HEK293 (cell line): ENCODE results near the gene SLC25A12.

Source experiments
- EGR2 ChIP-seq: fragments of 450-650 bp; formaldehyde crosslinking; IDR thresholded peaks from 2 replicates; pipeline ENCODE4 v1.5.1; 2016; ENCODE audit warnings: low read depth, missing biosample characterization, missing genetic modification characterization
- GFI1B ChIP-seq: fragments of 450-650 bp; formaldehyde crosslinking; IDR thresholded peaks from 2 replicates; pipeline ENCODE4 v1.5.1; 2016; ENCODE audit warnings: missing biosample characterization, missing genetic modification characterization
- HOXD13 ChIP-seq: sonication (generic); formaldehyde crosslinking; IDR thresholded peaks from 2 replicates; pipeline ENCODE4 v1.8.0; 2022; ENCODE audit warnings: missing genetic modification reagents, borderline replicate concordance
- KLF10 ChIP-seq: fragments of 450-650 bp; IDR thresholded peaks from 2 replicates; pipeline ENCODE4 v1.5.1; 2018; ENCODE audit warnings: missing biosample characterization, mild to moderate bottlenecking, missing genetic modification characterization
- YY1 ChIP-seq: fragments of 450-650 bp; formaldehyde crosslinking; IDR thresholded peaks from 2 replicates; pipeline ENCODE4 v1.5.1; 2018; ENCODE audit warnings: missing biosample characterization, missing genetic modification characterization
- ZBTB1 ChIP-seq: fragments of 450-650 bp; formaldehyde crosslinking; IDR thresholded peaks from 2 replicates; pipeline ENCODE4 v1.5.1; 2016; ENCODE audit warnings: missing biosample characterization, missing genetic modification characterization
- ZBTB17 ChIP-seq: fragments of 450-650 bp; formaldehyde crosslinking; IDR thresholded peaks from 2 replicates; pipeline ENCODE4 v1.5.1; 2016; ENCODE audit warnings: missing biosample characterization, missing genetic modification characterization
- ZBTB48 ChIP-seq: fragments of 450-650 bp; formaldehyde crosslinking; IDR thresholded peaks from 2 replicates; pipeline ENCODE4 v1.5.1; 2016; ENCODE audit warnings: missing biosample characterization, missing genetic modification characterization
- ZNF112 ChIP-seq: fragments of 450-650 bp; formaldehyde crosslinking; IDR thresholded peaks from 2 replicates; pipeline ENCODE4 v1.5.0; 2017; ENCODE audit warnings: missing biosample characterization, missing genetic modification characterization
- ZNF114 ChIP-seq: fragments of 450-650 bp; formaldehyde crosslinking; IDR thresholded peaks from 2 replicates; pipeline ENCODE4 v1.5.0; 2017; ENCODE audit warnings: missing biosample characterization, missing genetic modification characterization
- ZNF140 ChIP-seq: fragments of 450-650 bp; formaldehyde crosslinking; IDR thresholded peaks from 2 replicates; pipeline ENCODE4 v1.5.1; 2016; ENCODE audit warnings: missing biosample characterization, missing genetic modification characterization
- ZNF146 ChIP-seq: fragments of 450-650 bp; formaldehyde crosslinking; IDR thresholded peaks from 2 replicates; pipeline ENCODE4 v1.5.1; 2016; ENCODE audit warnings: missing biosample characterization, missing genetic modification characterization
- ZNF19 ChIP-seq: fragments of 450-650 bp; formaldehyde crosslinking; IDR thresholded peaks from 2 replicates; pipeline ENCODE4; 2016; ENCODE audit warnings: missing biosample characterization, missing genetic modification characterization, low read depth
- ZNF202 ChIP-seq: fragments of 450-650 bp; formaldehyde crosslinking; IDR thresholded peaks from 2 replicates; pipeline ENCODE4 v1.5.1; 2016; ENCODE audit warnings: missing biosample characterization, missing genetic modification characterization, borderline replicate concordance
- ZNF324 ChIP-seq: fragments of 450-650 bp; formaldehyde crosslinking; IDR thresholded peaks from 2 replicates; pipeline ENCODE4 v1.5.1; 2016; ENCODE audit warnings: missing biosample characterization, missing genetic modification characterization
- ZNF366 ChIP-seq: fragments of 450-650 bp; formaldehyde crosslinking; conservative IDR thresholded peaks from 2 replicates; pipeline ENCODE4 v1.5.1; 2016; ENCODE audit warnings: missing biosample characterization, missing genetic modification characterization
- ZNF404 ChIP-seq: fragments of 450-650 bp; formaldehyde crosslinking; IDR thresholded peaks from 2 replicates; pipeline ENCODE4 v1.5.1; 2017; ENCODE audit warnings: missing biosample characterization, missing genetic modification characterization
- ZNF510 ChIP-seq: fragments of 450-650 bp; formaldehyde crosslinking; IDR thresholded peaks from 2 replicates; pipeline ENCODE4 v1.5.1; 2018; ENCODE audit warnings: mild to moderate bottlenecking, missing genetic modification characterization, missing biosample characterization; ENCODE audit not compliant: insufficient replicate concordance
- ZNF585B ChIP-seq: fragments of 450-650 bp; formaldehyde crosslinking; IDR thresholded peaks from 2 replicates; pipeline ENCODE4 v1.5.1; 2016; ENCODE audit warnings: missing biosample characterization, missing genetic modification characterization
- ZNF623 ChIP-seq: fragments of 450-650 bp; formaldehyde crosslinking; IDR thresholded peaks from 2 replicates; pipeline ENCODE4 v1.5.1; 2016; ENCODE audit warnings: missing biosample characterization, missing genetic modification characterization
- ZNF664 ChIP-seq: fragments of 450-650 bp; formaldehyde crosslinking; IDR thresholded peaks from 2 replicates; pipeline ENCODE4 v1.5.1; 2016; ENCODE audit warnings: missing biosample characterization, missing genetic modification characterization
- ZNF670 ChIP-seq: fragments of 450-650 bp; formaldehyde crosslinking; IDR thresholded peaks from 2 replicates; pipeline ENCODE4 v1.5.1; 2016; ENCODE audit warnings: missing biosample characterization, missing genetic modification characterization, low read depth
- ZNF677 ChIP-seq: fragments of 450-650 bp; IDR thresholded peaks from 2 replicates; pipeline ENCODE4 v1.5.0; 2018; ENCODE audit warnings: missing biosample characterization, mild to moderate bottlenecking, missing genetic modification characterization, moderate library complexity
- ZNF76 ChIP-seq: fragments of 450-650 bp; formaldehyde crosslinking; IDR thresholded peaks from 2 replicates; pipeline ENCODE4; 2016; ENCODE audit warnings: low read depth, missing biosample characterization, missing genetic modification characterization, borderline replicate concordance
- ZNF830 ChIP-seq: fragments of 450-650 bp; IDR thresholded peaks from 2 replicates; pipeline ENCODE4 v1.5.0; 2018; ENCODE audit warnings: missing biosample characterization, missing genetic modification characterization, low read depth, mild to moderate bottlenecking, moderate library complexity
- TF ChIP-seq, protein P1 (sequence below): fragments of 450-650 bp; formaldehyde crosslinking; IDR thresholded peaks from 2 replicates; pipeline ENCODE4 v1.5.1; 2016; ENCODE audit warnings: missing biosample characterization, missing genetic modification characterization
- TF ChIP-seq, protein P2 (sequence below): fragments of 450-650 bp; formaldehyde crosslinking; IDR thresholded peaks from 2 replicates; pipeline ENCODE4 v1.5.1; 2016; ENCODE audit warnings: missing biosample characterization, missing genetic modification characterization
- TF ChIP-seq, protein P3 (sequence below): fragments of 450-650 bp; formaldehyde crosslinking; IDR thresholded peaks from 2 replicates; pipeline ENCODE4 v1.5.1; 2016; ENCODE audit warnings: missing biosample characterization, missing genetic modification characterization
- TF ChIP-seq, protein P4 (sequence below): fragments of 450-650 bp; formaldehyde crosslinking; IDR thresholded peaks from 2 replicates; pipeline ENCODE4 v1.5.1; 2017; ENCODE audit warnings: missing biosample characterization, missing genetic modification characterization
- TF ChIP-seq, protein P5 (sequence below): fragments of 450-650 bp; formaldehyde crosslinking; IDR thresholded peaks from 2 replicates; pipeline ENCODE4 v1.5.1; 2016; ENCODE audit warnings: missing biosample characterization, missing genetic modification characterization
- TF ChIP-seq, protein P6 (sequence below): fragments of 450-650 bp; IDR thresholded peaks from 2 replicates; pipeline ENCODE4 v1.5.1; 2018; ENCODE audit warnings: missing biosample characterization, mild to moderate bottlenecking, missing genetic modification characterization

Gene SLC25A12

DNA sequence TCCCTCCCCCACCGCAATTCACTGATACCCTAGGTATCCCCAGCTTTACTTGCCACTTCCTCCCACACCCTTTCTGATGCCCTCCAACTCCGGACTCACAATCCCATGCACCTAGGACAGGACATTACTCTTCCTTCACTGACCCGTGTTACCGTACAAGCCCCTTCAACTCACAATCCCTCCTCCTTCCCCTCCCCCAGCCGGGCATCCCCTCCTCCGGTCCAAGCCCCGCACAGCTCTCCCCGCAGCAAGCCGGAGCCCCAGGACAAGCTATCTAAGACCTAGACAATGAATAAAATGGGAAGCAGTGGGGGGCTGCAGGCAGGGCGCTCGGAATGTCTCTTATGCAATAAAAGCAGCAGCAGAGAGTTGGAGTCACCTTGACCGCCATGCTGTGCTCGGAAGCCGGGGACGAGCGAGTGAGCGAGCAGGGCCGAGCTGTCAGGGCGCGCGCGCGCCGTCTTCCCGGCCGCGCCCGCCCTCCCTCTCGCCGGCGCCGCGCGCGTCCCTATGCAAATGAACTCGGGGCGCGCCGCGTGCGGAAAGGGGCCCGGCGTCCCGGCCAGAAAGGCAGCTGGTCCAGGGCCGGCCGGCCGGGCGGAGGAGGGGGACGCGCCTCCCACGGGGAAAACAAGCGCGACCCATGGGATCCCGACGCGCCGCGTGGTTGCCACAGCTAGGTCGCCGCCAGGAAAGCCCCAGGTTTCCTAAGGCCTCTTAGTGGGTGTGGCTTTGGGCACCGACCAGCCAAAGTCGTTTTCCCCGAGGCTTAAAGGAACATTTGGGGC, at the start of gene SLC25A12 (continued):
- TF ChIP-seq KLF10 (peak; percentile 88), ZNF585B (no peak), ZNF140 (tag by site-specific recombination) (no peak), ZNF202 (no peak), EGR2 (peak; percentile 27; the same call in 1 of the 2 replicates), ZBTB1 (tag by site-specific recombination) (no peak), ZNF664 (tag by site-specific recombination) (no peak), YY1 (0 out of 2 replicates have a peak, but pooled peaks have one; percentile 40), ZNF623 (tag by site-specific recombination) (no peak), ZBTB17 (tag by site-specific recombination) (no peak; the same call in 1 of the 2 replicates), ZNF146 (tag by site-specific recombination) (no peak), HOXD13 (CRISPR knock-in tag) (no peak), ZNF677 (tag by site-specific recombination) (no peak), ZNF510 (no peak), ZNF670 (tag by site-specific recombination) (no peak), GFI1B (tag by site-specific recombination) (no peak), ZNF830 (tag by site-specific recombination) (no peak), ZNF19 (no peak), ZNF76 (tag by site-specific recombination) (no peak), ZNF366 (peak; percentile 62), ZBTB48 (tag by site-specific recombination) (no peak), ZNF324 (0 out of 2 replicates have a peak, but pooled peaks have one; percentile 48), ZNF114 (no peak), ZNF404 (tag by site-specific recombination) (no peak), ZNF112 (tag by site-specific recombination) (no peak)
- TF ChIP-seq, protein P1, sequence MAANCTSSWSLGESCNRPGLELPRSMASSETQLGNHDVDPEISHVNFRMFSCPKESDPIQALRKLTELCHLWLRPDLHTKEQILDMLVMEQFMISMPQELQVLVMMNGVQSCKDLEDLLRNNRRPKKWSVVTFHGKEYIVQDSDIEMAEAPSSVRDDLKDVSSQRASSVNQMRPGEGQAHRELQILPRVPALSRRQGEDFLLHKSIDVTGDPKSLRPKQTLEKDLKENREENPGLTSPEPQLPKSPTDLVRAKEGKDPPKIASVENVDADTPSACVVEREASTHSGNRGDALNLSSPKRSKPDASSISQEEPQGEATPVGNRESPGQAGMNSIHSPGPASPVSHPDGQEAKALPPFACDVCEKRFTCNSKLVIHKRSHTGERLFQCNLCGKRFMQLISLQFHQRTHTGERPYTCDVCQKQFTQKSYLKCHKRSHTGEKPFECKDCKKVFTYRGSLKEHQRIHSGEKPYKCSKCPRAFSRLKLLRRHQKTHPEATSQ (tag by site-specific recombination): no peak
- TF ChIP-seq, protein P2, sequence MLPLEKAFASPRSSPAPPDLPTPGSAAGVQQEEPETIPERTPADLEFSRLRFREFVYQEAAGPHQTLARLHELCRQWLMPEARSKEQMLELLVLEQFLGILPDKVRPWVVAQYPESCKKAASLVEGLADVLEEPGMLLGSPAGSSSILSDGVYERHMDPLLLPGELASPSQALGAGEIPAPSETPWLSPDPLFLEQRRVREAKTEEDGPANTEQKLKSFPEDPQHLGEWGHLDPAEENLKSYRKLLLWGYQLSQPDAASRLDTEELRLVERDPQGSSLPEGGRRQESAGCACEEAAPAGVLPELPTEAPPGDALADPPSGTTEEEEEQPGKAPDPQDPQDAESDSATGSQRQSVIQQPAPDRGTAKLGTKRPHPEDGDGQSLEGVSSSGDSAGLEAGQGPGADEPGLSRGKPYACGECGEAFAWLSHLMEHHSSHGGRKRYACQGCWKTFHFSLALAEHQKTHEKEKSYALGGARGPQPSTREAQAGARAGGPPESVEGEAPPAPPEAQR: no peak
- TF ChIP-seq, protein P3, sequence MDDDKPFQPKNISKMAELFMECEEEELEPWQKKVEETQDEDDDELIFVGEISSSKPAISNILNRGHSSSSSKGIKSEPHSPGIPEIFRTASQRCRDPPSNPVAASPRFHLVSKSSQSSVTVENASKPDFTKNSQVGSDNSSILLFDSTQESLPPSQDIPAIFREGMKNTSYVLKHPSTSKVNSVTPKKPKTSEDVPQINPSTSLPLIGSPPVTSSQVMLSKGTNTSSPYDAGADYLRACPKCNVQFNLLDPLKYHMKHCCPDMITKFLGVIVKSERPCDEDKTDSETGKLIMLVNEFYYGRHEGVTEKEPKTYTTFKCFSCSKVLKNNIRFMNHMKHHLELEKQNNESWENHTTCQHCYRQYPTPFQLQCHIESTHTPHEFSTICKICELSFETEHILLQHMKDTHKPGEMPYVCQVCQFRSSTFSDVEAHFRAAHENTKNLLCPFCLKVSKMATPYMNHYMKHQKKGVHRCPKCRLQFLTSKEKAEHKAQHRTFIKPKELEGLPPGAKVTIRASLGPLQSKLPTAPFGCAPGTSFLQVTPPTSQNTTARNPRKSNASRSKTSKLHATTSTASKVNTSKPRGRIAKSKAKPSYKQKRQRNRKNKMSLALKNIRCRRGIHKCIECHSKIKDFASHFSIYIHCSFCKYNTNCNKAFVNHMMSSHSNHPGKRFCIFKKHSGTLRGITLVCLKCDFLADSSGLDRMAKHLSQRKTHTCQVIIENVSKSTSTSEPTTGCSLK: no peak
- TF ChIP-seq, protein P4, sequence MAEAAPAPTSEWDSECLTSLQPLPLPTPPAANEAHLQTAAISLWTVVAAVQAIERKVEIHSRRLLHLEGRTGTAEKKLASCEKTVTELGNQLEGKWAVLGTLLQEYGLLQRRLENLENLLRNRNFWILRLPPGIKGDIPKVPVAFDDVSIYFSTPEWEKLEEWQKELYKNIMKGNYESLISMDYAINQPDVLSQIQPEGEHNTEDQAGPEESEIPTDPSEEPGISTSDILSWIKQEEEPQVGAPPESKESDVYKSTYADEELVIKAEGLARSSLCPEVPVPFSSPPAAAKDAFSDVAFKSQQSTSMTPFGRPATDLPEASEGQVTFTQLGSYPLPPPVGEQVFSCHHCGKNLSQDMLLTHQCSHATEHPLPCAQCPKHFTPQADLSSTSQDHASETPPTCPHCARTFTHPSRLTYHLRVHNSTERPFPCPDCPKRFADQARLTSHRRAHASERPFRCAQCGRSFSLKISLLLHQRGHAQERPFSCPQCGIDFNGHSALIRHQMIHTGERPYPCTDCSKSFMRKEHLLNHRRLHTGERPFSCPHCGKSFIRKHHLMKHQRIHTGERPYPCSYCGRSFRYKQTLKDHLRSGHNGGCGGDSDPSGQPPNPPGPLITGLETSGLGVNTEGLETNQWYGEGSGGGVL (tag by site-specific recombination): peak; percentile 22; the same call in 1 of the 2 replicates
- TF ChIP-seq, protein P5, sequence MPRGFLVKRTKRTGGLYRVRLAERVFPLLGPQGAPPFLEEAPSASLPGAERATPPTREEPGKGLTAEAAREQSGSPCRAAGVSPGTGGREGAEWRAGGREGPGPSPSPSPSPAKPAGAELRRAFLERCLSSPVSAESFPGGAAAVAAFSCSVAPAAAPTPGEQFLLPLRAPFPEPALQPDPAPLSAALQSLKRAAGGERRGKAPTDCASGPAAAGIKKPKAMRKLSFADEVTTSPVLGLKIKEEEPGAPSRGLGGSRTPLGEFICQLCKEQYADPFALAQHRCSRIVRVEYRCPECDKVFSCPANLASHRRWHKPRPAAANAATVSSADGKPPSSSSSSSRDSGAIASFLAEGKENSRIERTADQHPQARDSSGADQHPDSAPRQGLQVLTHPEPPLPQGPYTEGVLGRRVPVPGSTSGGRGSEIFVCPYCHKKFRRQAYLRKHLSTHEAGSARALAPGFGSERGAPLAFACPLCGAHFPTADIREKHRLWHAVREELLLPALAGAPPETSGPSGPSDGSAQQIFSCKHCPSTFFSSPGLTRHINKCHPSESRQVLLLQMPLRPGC (tag by site-specific recombination): no peak
- TF ChIP-seq, protein P6, sequence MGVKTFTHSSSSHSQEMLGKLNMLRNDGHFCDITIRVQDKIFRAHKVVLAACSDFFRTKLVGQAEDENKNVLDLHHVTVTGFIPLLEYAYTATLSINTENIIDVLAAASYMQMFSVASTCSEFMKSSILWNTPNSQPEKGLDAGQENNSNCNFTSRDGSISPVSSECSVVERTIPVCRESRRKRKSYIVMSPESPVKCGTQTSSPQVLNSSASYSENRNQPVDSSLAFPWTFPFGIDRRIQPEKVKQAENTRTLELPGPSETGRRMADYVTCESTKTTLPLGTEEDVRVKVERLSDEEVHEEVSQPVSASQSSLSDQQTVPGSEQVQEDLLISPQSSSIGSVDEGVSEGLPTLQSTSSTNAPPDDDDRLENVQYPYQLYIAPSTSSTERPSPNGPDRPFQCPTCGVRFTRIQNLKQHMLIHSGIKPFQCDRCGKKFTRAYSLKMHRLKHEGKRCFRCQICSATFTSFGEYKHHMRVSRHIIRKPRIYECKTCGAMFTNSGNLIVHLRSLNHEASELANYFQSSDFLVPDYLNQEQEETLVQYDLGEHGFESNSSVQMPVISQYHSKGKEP (tag by site-specific recombination): no peak
